ENCODE measurements around the gene GALC.

Gene GALC

GRCh38 chr14:88005978-88006851 is 13.2 kb upstream of the GALC start:
- DNase-seq, result peak in 4 of 5 experiments; percentile 32 to 98 (median 72)

- DNase-seq, result peak in 3 of 5 experiments; percentile 9 to 95 (median 64)
Observed at GRCh38 chr14:88005050-88005481, 12.1 kb upstream of the GALC start, which contains the start of gene GPR65. TSS of gene GPR65 (plus strand) at chr14:88005135. CDS start at chr14:88010848, 5,713 bp downstream.

- DNase-seq, result peak in 1 of 5 experiments; percentile 51
Observed at GRCh38 chr14:88004506-88005036, 11.6 kb upstream of the GALC start.

GRCh38 chr14:88003425-88003824 is 10.4 kb upstream of the GALC start:
- peak in 1 of 5 experiments; percentile 48 for DNase-seq

- peak in 1 of 5 experiments; percentile 55 for DNase-seq
Observed at GRCh38 chr14:88002421-88003075, 9.6 kb upstream of the GALC start.

- no peak for DNase-seq
Observed at GRCh38 chr14:87999277-87999676, 6.3 kb upstream of the GALC start.

GRCh38 chr14:87998482-87998881 is 5.5 kb upstream of the GALC start:
- DNase-seq, result no peak

GRCh38 chr14:87996291-87996592 is 3.3 kb upstream of the GALC start:
- no peak for DNase-seq

GRCh38 chr14:87995500-87996290 is 2.7 kb upstream of the GALC start:
- DNase-seq, result no peak

GRCh38 chr14:87994974-87995373 is 2.0 kb upstream of the GALC start:
- peak in 2 of 5 experiments; percentile 76 to 89 for DNase-seq

GRCh38 chr14:87992346-87992717 is 650 bp downstream of the GALC start:
- no peak for DNase-seq

- no peak for DNase-seq
Observed at GRCh38 chr14:87990682-87991081, 2.3 kb downstream of the GALC start.

- DNase-seq, result no peak
Observed at GRCh38 chr14:87989956-87990299, 3.1 kb downstream of the GALC start.

GRCh38 chr14:87989221-87989955 is 3.6 kb downstream of the GALC start:
- DNase-seq, result no peak

GRCh38 chr14:87979689-87980088 is 13.3 kb downstream of the GALC start:
- no peak for DNase-seq

- no peak for DNase-seq
Observed at GRCh38 chr14:87975636-87976035, 17.3 kb downstream of the GALC start.

GRCh38 chr14:87971010-87971409 is 22.0 kb downstream of the GALC start:
- DNase-seq, result no peak

- DNase-seq, result no peak
Observed at GRCh38 chr14:87967496-87967895, 25.5 kb downstream of the GALC start.

GRCh38 chr14:87966816-87967215 is 26.2 kb downstream of the GALC start:
- no peak for DNase-seq

- no peak for DNase-seq
Observed at GRCh38 chr14:87961246-87961645, 31.7 kb downstream of the GALC start.

- peak in 2 of 5 experiments; percentile 20 to 86 for DNase-seq
Observed at GRCh38 chr14:87960013-87960787, 32.8 kb downstream of the GALC start.
